WI38 (cell line): ENCODE results near the gene SGO2.

Experiments used
- H3K4me3 ChIP-seq: 2 replicates; pipeline ENCODE4 v1.5.1; 2011; ENCODE audit warnings: low read depth, mild to moderate bottlenecking, control low read depth, low read length
- TF ChIP-seq, protein P1 (sequence below): IDR thresholded peaks from 2 replicates; pipeline ENCODE4 v1.5.1; 2012; ENCODE audit warnings: low read depth, mild to moderate bottlenecking, control low read depth, low read length

Gene SGO2

DNA sequence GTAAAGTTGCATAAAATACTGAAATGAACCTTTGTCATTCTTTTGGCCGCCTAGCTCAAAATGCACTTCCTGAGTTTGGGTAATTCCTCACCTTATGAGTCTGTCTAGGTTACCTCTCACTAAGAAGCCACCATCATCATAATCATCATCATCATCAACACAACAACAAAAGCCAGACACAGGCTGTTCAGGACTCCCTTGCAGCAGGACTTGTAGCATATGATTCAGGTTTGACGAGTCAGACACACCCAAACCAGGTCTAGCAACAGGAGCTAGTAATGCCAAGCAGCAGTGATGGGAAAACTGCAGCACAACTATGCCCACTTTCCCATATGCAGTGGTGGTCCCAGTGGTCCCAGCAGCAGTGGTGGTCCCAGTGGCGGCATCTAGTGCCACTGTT, 2.8 kb upstream of the SGO2 start:
- no peak overlapping the region for H3K4me3 ChIP-seq
- TF ChIP-seq, protein P1, sequence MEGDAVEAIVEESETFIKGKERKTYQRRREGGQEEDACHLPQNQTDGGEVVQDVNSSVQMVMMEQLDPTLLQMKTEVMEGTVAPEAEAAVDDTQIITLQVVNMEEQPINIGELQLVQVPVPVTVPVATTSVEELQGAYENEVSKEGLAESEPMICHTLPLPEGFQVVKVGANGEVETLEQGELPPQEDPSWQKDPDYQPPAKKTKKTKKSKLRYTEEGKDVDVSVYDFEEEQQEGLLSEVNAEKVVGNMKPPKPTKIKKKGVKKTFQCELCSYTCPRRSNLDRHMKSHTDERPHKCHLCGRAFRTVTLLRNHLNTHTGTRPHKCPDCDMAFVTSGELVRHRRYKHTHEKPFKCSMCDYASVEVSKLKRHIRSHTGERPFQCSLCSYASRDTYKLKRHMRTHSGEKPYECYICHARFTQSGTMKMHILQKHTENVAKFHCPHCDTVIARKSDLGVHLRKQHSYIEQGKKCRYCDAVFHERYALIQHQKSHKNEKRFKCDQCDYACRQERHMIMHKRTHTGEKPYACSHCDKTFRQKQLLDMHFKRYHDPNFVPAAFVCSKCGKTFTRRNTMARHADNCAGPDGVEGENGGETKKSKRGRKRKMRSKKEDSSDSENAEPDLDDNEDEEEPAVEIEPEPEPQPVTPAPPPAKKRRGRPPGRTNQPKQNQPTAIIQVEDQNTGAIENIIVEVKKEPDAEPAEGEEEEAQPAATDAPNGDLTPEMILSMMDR, result no peak

DNA sequence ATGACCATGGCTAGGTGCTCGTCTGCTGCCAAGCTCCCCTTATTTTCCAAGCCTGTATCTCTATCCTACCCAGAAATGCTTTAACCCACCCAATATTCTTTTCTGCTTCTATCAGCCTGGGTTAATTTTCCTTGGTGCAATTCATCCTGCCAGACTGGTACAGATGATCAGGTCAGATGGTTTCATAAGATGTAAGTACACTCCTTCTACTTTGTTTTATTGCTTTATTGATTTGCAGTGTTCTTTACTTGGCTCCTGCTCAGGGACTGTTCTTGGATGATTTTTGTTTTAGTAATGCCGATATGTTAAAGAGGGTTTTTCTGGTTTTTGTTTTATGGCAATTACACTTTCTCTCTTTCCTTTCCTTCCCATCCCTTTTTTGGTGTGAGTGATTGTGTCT, 2.4 kb upstream of the SGO2 start:
- TF ChIP-seq, protein P1, result no peak

DNA sequence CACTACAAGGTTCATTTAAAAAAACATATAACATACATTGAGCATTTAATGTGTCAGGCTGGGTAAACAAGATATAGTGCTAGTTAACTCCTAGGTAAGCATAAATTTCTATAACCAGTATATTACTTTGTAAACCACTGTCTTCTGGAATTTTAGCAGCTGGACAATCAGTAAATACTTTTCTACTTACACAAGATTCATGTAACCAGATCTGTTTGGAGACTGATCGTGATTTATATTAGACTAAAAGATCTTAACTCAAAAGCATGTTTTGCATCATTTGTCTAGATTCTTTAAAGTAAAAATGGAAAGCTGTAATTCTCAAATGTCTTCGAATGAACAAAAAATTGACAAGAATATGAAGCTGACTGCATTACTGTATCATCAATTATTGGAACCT, 941 bp upstream of the SGO2 start:
- H3K4me3 ChIP-seq, result peak overlapping the region; percentile 85
- TF ChIP-seq, protein P1, result no peak

More for the DNA sequence above, 2.4 kb upstream of the SGO2 start:
- H3K4me3 ChIP-seq, result no peak overlapping the region

DNA sequence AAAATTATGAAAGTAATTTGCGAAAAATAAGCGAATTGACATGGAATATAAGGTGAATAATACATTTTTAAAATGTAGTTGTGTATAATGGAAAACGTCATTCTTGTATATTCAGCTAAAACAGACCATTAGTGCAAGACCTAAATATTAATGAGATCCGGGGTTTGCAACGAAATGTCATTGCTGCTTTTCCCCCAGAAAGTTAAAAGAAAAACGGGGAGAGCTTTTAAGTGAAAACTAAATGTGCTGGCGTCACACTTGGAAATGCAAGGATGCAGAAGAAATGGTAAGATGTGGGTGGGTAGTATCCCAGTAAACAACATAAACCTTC, 491 bp upstream of the SGO2 start:
- TF ChIP-seq, protein P1, result no peak
- peak overlapping the region; percentile 85 for H3K4me3 ChIP-seq

DNA sequence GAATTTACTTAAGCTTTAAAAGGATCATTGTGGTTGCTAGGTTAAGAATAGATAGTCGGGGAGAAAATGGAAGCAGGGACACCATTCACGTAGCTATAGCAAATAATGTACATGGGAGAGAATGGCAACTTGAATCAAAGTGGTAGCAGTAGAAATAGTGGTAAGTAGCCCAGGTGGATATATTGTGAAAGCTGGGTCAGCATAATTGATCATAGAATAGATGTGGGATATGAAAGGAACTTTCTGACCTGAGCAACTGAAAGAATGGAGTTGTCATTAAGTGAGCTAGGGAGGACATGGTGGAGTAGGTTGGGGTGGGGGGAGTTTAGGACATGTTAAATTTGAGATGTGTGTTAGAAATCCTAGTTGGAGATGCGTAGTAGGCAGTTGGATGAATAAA, 2.2 kb downstream of the SGO2 start:
- H3K4me3 ChIP-seq, result no peak overlapping the region
- TF ChIP-seq, protein P1, result no peak

DNA sequence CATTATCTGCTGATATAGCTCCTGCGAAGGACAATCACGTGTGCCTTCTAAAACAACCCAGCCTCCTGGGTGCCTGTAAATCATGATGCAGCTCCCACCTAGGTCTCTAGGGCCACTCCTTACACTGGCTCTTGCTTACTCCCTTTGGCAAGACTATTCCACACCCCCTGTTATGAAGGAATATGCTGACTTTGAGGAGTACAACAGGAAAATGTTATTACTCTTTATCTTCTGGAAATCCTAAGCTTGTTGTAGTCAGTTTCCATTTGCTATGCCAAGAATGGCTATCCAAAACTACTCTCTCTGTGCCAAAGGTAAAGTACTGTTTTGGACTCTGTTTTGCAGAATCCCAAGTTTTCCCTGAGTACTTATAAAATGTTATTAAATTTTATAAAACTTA, 7.7 kb downstream of the SGO2 start:
- no peak overlapping the region for H3K4me3 ChIP-seq
- TF ChIP-seq, protein P1, result no peak

DNA sequence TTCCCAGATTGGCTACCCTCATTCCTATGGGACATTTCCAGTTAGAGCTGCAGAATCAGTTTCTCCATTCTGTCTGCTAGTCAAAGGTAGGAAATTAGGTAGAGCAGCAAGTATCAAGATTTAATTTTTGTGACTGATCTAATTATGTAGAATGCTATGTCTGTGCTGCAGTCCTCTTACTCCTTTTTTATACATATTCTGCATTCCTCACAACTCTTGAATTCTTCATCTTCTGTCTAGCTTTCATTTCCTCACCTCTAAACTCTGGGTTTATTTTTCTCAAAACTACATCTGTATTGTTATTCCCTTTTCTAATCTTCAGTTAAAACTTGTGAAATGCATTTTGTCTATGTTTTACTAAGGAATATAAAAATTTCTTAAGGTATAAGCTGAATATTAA, 8.6 kb downstream of the SGO2 start:
- no peak overlapping the region for H3K4me3 ChIP-seq
- TF ChIP-seq, protein P1, result no peak
